ENCODE results near the gene WWC2. TPM values are rescaled to one million over a fixed set of nuclear protein-coding genes. Genes with fewer than 3 reads are reported as not detected.
A peak's percentile ranks its signal among the peaks of the same experiment; 100 is the strongest.

The WWC2 gene
- total RNA-seq, 1 experiment from 2014 or later: 18.9 TPM

- DNase-seq (ENCODE audit: low read depth): no peak
Measured at GRCh38 chr4:183255487-183255886, 156.4 kb downstream of the WWC2 start.

- no peak for DNase-seq (ENCODE audit: low read depth)
Measured at GRCh38 chr4:183256343-183256742, 157.3 kb downstream of the WWC2 start.

- DNase-seq (ENCODE audit: low read depth): peak; percentile 52
Measured at GRCh38 chr4:183256756-183257385, 157.8 kb downstream of the WWC2 start.

- DNase-seq (ENCODE audit: low read depth): no peak
Measured at GRCh38 chr4:183257808-183258207, 158.8 kb downstream of the WWC2 start.

GRCh38 chr4:183260491-183261151, 161.6 kb downstream of the WWC2 start:
- no peak for DNase-seq (ENCODE audit: low read depth)

- DNase-seq (ENCODE audit: low read depth): peak; percentile 63
Measured at GRCh38 chr4:183261953-183262775, 163.1 kb downstream of the WWC2 start.

GRCh38 chr4:183262776-183263100, 163.7 kb downstream of the WWC2 start:
- DNase-seq (ENCODE audit: low read depth): no peak

GRCh38 chr4:183263787-183264386, 164.8 kb downstream of the WWC2 start:
- no peak for DNase-seq (ENCODE audit: low read depth)

GRCh38 chr4:183264614-183265013, 165.6 kb downstream of the WWC2 start:
- no peak for DNase-seq (ENCODE audit: low read depth)

GRCh38 chr4:183266371-183266770, 167.3 kb downstream of the WWC2 start:
- DNase-seq (ENCODE audit: low read depth): no peak

- no peak for DNase-seq (ENCODE audit: low read depth)
Measured at GRCh38 chr4:183268556-183268955, 169.5 kb downstream of the WWC2 start.

GRCh38 chr4:183272384-183272783, 173.3 kb downstream of the WWC2 start:
- no peak for DNase-seq (ENCODE audit: low read depth)

GRCh38 chr4:183276106-183276505, 177.0 kb downstream of the WWC2 start:
- DNase-seq (ENCODE audit: low read depth): no peak

- no peak for DNase-seq (ENCODE audit: low read depth)
Measured at GRCh38 chr4:183284258-183284785, 185.3 kb downstream of the WWC2 start.

- DNase-seq (ENCODE audit: low read depth): no peak
Measured at GRCh38 chr4:183284965-183285364, 185.9 kb downstream of the WWC2 start.

- DNase-seq (ENCODE audit: low read depth): no peak
Measured at GRCh38 chr4:183285886-183286285, 186.8 kb downstream of the WWC2 start.

- DNase-seq (ENCODE audit: low read depth): no peak
Measured at GRCh38 chr4:183286590-183287308, 187.7 kb downstream of the WWC2 start.

GRCh38 chr4:183287309-183287659, 188.2 kb downstream of the WWC2 start:
- no peak for DNase-seq (ENCODE audit: low read depth)

GRCh38 chr4:183287677-183288076, 188.6 kb downstream of the WWC2 start:
- no peak for DNase-seq (ENCODE audit: low read depth)

GRCh38 chr4:183288955-183289354, 189.9 kb downstream of the WWC2 start:
- no peak for DNase-seq (ENCODE audit: low read depth)

- DNase-seq (ENCODE audit: low read depth): peak; percentile 3
Measured at GRCh38 chr4:183289688-183290087, 190.6 kb downstream of the WWC2 start.

GRCh38 chr4:183291070-183291469, 192.0 kb downstream of the WWC2 start:
- DNase-seq (ENCODE audit: low read depth): no peak
